ENCODE measurements around the gene COL6A3. TPM values are rescaled to one million over a fixed set of nuclear protein-coding genes. Genes with fewer than 3 reads are reported as not detected.
A peak's percentile ranks its signal among the peaks of the same experiment; 100 is the strongest.

COL6A3 gene
- polyA plus RNA-seq, 6 donors from 2014 or later = not detected

DNA sequence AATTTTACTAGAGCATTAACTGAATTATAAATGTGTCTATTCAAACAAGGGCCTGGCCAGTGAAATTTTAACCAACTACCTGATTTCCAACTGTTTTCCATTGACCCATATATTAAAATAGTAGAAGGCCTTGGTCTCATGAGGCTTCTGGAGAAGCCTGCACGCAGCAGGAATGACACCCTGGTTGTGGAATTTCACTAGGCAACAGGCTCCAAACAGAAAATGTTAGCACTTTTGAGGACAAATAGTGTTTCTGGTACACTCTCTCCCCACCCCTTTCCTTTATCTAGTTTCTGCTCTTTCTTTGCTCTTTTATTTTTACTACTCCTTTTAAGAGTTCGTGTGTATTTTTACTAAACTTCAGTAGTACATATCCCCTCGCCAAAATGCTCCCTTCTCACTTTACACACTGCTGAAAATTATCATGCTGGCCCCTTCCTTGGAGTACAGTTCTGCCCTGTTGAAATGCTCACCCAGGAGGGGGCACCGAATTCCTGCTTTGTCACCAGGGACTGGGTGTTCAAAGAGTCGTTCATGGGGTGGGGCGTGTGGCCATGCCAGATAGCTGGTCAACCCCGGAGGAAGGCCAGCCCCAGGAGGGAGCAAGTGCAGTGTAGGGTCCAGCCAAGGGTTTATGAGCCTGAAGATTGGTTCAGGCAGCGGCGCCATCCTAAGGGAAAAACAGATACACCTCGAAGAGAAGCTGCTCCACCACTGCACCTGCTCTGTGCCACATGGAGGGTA is 22.1 kb upstream of the COL6A3 start:
- peaks cover 5 to 34% (median 25%) of the 10 kb centered on the region in 3 donors for H3K27me3 Mint-ChIP-seq
- no peaks in the 10 kb centered on the region for H3K36me3 Mint-ChIP-seq
- peak overlapping the region in 2 of 8 donors; percentile 42 to 59 for H3K4me3 Mint-ChIP-seq
- peaks cover 0 to 4% (median 0%) of the 10 kb centered on the region in 7 donors for H3K9me3 Mint-ChIP-seq
- DNase-seq = no peak
- H3K27ac Mint-ChIP-seq = peak overlapping the region in 1 of 6 donors; percentile 49
- H3K4me1 Mint-ChIP-seq = peaks cover 13 to 17% (median 14%) of the 10 kb centered on the region in 3 donors
- ATAC-seq (ENCODE audit: low read depth in 2 of 2) = no peak

DNA sequence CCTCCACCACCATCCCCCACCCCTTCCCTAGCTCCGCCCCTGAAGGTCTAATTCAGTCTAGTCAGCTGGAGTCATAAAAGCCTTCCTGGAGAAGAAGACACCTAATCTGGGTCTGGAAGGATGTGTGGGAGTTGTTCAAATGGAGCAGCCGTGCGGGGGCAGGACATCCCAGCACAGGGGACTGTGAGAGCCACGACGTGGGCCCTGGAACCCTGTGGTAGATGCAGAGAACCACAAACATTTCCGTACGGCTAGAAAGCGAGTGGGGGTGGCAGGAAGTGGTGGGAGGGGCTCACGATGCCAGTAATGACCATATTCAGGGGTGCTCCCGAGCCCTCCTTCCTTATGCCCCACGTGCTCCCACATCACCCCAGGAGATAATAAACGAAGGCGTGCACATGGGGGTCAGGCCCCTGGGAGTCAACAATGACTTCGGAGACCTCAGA is 20.9 kb upstream of the COL6A3 start:
- Mint-ChIP-seq H3K27ac (peak overlapping the region in 1 of 6 donors; percentile 32), H3K27me3 (peaks cover 5 to 34% (median 25%) of the 10 kb centered on the region in 3 donors), H3K9me3 (peaks cover 0 to 4% (median 0%) of the 10 kb centered on the region in 7 donors), H3K4me3 (peak overlapping the region in 6 of 8 donors; percentile 9 to 67 (median 48)), H3K36me3 (no peaks in the 10 kb centered on the region), H3K4me1 (peaks cover 13 to 17% (median 14%) of the 10 kb centered on the region in 3 donors)
- DNase-seq (no peak), ATAC-seq (ENCODE audit: low read depth in 2 of 2) (no peak)

DNA sequence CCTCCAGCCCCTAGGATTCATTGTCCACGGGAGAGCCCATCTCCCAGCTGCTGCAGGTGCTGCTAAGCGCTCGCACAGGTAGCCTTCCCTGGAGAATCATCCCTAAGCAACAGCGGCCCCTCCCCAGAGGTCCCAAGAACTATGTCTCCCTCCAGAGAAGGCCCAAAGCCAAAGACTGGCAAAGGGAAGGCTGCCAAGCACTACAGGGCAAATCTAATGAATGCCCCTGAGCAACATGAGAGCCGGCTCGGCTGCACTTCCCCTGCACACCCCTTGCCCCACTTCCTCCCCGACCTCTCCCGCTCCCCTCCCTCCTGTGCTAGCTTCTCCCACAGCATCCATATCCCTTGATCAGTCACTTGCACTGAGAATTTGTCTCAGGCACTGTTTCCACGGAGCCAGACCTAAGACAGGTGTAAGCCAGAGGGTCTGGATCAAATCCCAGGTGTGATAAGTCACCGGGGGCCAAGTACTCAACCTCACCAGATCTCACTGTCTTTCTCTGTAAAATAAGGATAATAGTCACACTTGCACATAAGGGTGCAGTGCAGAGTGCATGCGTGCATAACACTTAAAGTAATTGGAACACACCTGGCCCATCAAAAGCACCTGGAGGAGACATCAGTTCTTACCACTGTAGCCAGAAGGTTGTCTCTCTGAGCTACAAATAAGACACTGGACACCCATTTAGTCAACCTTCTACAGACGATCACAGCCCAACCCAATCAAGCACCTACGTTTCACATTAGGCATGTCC is 20.1 kb upstream of the COL6A3 start:
- DNase-seq = no peak
- Mint-ChIP-seq H3K36me3 (no peaks in the 10 kb centered on the region), H3K9me3 (peaks cover 0 to 2% (median 0%) of the 10 kb centered on the region in 7 donors), H3K27ac (no peak overlapping the region), H3K27me3 (peaks cover 5 to 34% (median 25%) of the 10 kb centered on the region in 3 donors), H3K4me3 (peak overlapping the region in 3 of 8 donors; percentile 36 to 58 (median 44)), H3K4me1 (peaks cover 13 to 17% (median 14%) of the 10 kb centered on the region in 3 donors)
- no peak for ATAC-seq (ENCODE audit: low read depth in 2 of 2)

DNA sequence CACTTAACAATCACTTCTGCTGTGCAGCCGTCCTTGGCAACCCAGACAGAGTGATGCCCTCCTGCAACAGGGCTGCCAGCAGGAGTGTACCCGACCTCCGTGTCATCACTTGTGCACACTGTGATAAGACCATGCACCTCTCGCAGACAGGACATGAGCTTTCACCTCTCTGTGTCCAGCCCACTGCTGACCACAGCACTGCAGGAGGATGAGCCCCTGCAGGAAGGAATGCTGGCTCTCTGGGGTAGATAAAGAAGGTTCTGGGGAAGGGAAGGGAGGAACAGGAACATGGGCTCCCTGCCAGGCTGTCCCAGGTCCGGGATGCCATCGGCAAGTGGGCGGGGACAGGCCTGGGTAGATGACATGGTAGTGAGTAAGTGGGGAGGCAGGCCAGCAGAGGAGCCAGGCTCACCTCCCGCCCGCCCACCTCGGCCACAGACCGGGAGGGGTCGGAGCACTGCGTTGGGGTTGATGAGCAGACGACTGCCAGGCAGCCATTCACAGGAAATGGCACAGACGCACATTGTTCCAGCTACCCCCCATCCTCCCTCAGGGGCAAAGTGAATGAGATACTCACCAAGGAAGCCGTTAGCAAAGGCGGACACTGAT is 18.6 kb upstream of the COL6A3 start:
- ATAC-seq (ENCODE audit: low read depth in 2 of 2) = no peak
- H3K27ac Mint-ChIP-seq = peak overlapping the region in 1 of 6 donors; percentile 15
- H3K9me3 Mint-ChIP-seq = peaks cover 0 to 3% (median 0%) of the 10 kb centered on the region in 7 donors
- H3K4me1 Mint-ChIP-seq = peaks cover 13 to 17% (median 14%) of the 10 kb centered on the region in 3 donors
- no peak for DNase-seq
- H3K4me3 Mint-ChIP-seq = peak overlapping the region in 1 of 8 donors; percentile 44
- no peaks in the 10 kb centered on the region for H3K36me3 Mint-ChIP-seq
- H3K27me3 Mint-ChIP-seq = peaks cover 10 to 41% (median 32%) of the 10 kb centered on the region in 3 donors

DNA sequence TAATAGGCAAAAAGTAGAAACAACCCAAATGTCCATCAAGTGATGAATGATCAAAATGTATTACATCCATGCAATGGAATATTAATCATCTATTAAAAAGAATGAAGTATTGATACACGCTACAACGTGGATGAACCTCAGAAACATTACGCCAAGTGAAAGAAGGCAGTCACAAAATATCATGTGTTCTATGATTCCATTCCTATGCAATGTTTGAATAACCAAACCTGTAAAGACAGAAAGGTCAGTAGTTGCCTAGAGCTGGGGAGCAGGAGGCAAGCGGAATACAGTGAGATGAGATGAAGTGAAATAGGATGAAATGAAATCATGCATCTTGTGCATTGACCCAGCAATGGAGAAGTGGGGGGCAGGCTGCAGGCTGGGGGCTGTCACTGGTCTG is 17.9 kb upstream of the COL6A3 start:
- ATAC-seq (ENCODE audit: low read depth in 2 of 2) (no peak), DNase-seq (no peak)
- Mint-ChIP-seq H3K9me3 (peaks cover 0 to 3% (median 0%) of the 10 kb centered on the region in 7 donors), H3K4me3 (no peak overlapping the region), H3K36me3 (no peaks in the 10 kb centered on the region), H3K27ac (peak overlapping the region in 1 of 6 donors; percentile 15), H3K4me1 (peaks cover 13 to 17% (median 14%) of the 10 kb centered on the region in 3 donors), H3K27me3 (peaks cover 12 to 48% (median 40%) of the 10 kb centered on the region in 3 donors)

DNA sequence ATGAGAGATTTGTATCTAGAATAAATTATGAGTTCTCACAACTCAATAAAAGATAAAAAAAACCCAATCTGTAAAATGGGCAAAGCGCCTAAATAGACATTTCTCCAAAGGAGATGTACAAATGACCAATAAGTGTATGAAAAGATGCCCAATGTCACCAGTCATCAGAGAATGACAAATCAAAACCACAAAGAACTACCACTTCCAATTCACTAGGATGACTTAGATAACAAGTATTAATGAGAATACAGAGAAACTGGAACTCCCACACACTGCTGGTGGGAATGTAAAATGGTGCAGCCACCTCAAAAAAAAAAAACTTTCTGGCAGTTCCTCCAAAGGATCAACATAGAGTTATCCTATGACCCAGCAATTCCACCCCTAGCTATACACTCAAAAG is 17.4 kb upstream of the COL6A3 start:
- Mint-ChIP-seq H3K4me1 (peaks cover 13 to 17% (median 14%) of the 10 kb centered on the region in 3 donors), H3K27me3 (peaks cover 12 to 48% (median 41%) of the 10 kb centered on the region in 3 donors), H3K9me3 (peaks cover 0 to 3% (median 0%) of the 10 kb centered on the region in 7 donors), H3K4me3 (no peak overlapping the region), H3K27ac (no peak overlapping the region), H3K36me3 (no peaks in the 10 kb centered on the region)
- ATAC-seq (ENCODE audit: low read depth in 2 of 2) = no peak
- no peak for DNase-seq

DNA sequence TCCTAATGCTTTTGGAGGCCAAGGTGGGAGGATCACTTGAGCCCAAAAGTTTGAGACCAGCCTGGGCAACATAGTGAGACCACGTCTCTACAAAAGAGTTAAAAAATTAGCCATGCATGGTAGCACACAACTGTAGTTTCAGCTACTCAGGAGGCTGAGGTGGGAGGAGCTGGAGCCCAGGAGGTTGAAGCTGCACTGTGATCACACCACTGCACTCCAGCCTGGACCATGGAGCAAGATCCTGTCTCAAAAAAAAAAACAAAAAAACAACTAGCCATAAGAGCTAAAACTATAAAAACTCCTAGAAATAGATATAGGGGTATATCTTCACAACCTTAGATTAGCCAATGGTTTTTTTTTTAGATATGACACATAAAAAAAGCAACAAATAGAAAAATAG is 16.9 kb upstream of the COL6A3 start:
- peaks cover 13 to 17% (median 14%) of the 10 kb centered on the region in 3 donors for H3K4me1 Mint-ChIP-seq
- no peak for DNase-seq
- H3K4me3 Mint-ChIP-seq = no peak overlapping the region
- no peaks in the 10 kb centered on the region for H3K36me3 Mint-ChIP-seq
- ATAC-seq (ENCODE audit: low read depth in 2 of 2) = no peak
- H3K27ac Mint-ChIP-seq = no peak overlapping the region
- H3K9me3 Mint-ChIP-seq = peaks cover 0 to 3% (median 0%) of the 10 kb centered on the region in 7 donors
- peaks cover 12 to 48% (median 41%) of the 10 kb centered on the region in 3 donors for H3K27me3 Mint-ChIP-seq

DNA sequence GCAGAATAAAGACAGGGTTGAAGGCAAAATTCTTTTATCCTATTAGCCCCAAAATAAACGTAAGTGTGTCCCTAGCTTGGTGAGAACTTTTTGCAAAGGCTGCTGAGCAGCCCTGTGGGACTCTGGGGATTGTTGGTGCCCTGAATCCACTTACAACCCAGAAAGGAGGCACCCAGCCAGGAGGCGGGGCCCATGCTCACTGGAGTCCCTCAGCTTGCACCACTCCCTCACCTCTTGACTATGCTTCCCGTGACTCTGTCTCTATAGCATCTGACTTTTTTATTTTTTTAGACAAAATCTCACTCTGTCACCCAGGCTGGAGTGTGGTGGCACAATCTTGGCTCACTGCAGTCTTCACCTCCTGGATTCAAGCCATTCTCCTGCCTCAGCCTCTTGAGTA is 15.8 kb upstream of the COL6A3 start:
- no peak overlapping the region for H3K27ac Mint-ChIP-seq
- ATAC-seq (ENCODE audit: low read depth in 2 of 2) (no peak), DNase-seq (no peak)
- H3K4me1 Mint-ChIP-seq = peaks cover 7 to 10% (median 8%) of the 10 kb centered on the region in 3 donors
- peaks cover 12 to 44% (median 43%) of the 10 kb centered on the region in 3 donors for H3K27me3 Mint-ChIP-seq
- H3K36me3 Mint-ChIP-seq = no peaks in the 10 kb centered on the region
- H3K4me3 Mint-ChIP-seq = no peak overlapping the region
- H3K9me3 Mint-ChIP-seq = peaks cover 0 to 3% (median 0%) of the 10 kb centered on the region in 7 donors

DNA sequence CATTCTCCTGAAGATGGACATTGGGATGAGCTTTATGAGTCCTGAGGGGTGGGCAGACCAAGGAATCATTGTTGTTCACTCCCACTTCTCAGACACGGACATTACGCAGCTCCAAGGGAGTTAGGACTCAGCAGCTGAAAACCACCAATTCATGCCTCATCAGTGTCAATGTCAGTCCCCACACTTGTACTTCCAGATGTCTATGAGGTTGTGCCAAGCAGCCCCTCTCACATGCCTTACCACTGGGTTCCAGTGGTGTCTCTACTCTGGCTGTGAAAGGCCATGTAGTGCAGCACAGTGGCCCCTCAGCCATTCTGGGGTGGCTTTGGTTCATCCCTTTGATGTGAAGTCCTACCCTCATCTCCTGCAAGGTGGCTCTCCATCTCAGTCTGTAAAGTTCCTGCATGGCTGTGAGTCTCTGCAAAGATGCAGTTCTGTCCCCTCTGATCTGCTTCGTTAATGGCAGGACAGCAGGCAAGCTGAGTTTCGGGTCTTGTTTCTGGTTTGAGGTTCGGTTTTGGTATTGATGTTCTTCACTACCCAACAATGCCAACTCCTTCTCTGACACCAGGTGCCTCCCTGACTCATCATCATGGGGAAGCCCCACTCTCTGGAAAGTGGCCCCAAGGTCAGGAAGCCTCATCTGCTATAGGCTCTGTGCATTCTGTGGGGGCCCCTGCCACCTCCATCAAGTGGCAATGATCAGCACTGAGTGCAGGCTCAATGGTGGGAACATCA is 14.0 kb upstream of the COL6A3 start:
- H3K4me1 Mint-ChIP-seq = no peaks in the 10 kb centered on the region
- no peak for ATAC-seq (ENCODE audit: low read depth in 2 of 2)
- H3K27me3 Mint-ChIP-seq = peaks cover 18 to 47% (median 41%) of the 10 kb centered on the region in 3 donors
- peaks cover 0 to 3% (median 0%) of the 10 kb centered on the region in 7 donors for H3K9me3 Mint-ChIP-seq
- H3K36me3 Mint-ChIP-seq = no peaks in the 10 kb centered on the region
- H3K4me3 Mint-ChIP-seq = no peak overlapping the region
- no peak overlapping the region for H3K27ac Mint-ChIP-seq
- DNase-seq = no peak

DNA sequence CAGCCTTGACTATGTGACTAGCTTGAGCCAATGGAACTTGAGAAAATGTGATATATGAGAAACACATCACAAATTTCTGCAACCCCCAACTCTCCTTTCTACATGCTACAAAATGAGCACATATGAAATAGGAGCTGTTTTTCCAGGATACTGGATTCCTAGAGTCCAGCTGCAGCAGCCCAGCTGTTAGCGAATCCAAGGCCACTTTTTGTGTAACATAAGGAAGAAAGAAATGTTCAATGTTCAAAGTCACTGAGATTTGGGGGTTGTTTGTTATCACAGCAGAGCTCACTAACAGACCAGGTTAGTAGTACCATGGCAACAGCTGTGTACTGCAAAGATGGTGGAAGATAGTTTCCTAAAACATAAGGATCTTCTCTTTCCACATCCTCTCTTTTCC is 12.6 kb upstream of the COL6A3 start:
- DNase-seq (no peak), ATAC-seq (ENCODE audit: low read depth in 2 of 2) (no peak)
- peaks cover 0 to 6% (median 0%) of the 10 kb centered on the region in 7 donors for H3K9me3 Mint-ChIP-seq
- H3K27ac Mint-ChIP-seq = no peak overlapping the region
- no peaks in the 10 kb centered on the region for H3K36me3 Mint-ChIP-seq
- H3K4me1 Mint-ChIP-seq = peaks cover 0 to under 1% (median 0%) of the 10 kb centered on the region in 3 donors
- H3K4me3 Mint-ChIP-seq = no peak overlapping the region
- H3K27me3 Mint-ChIP-seq = peaks cover 18 to 47% (median 43%) of the 10 kb centered on the region in 3 donors

DNA sequence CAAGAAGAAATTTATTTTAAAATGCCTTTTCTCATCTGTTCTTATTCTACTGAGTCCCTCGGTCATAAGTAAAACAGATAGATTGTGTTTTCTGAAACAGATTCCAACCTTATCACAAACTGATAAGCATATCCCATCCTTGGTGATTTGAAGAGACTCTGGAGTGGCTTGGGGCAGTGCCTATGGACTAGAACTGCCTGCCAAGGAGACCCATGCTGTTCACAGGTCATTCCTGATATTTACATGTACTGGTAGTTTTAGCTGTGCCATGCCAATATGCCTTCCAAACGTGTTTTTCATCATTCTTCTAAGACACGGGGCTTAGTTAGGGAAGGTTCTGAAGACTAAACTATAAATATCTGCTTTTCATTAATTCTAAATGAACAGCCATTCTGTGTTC is 11.4 kb upstream of the COL6A3 start:
- Mint-ChIP-seq H3K9me3 (peaks cover 0 to 6% (median 0%) of the 10 kb centered on the region in 7 donors), H3K27me3 (peaks cover 26 to 55% (median 52%) of the 10 kb centered on the region in 3 donors), H3K4me3 (no peak overlapping the region), H3K27ac (peak overlapping the region in 2 of 6 donors; percentile 52 to 74), H3K4me1 (peaks cover 0 to 4% (median 3%) of the 10 kb centered on the region in 3 donors), H3K36me3 (no peaks in the 10 kb centered on the region)
- no peak for DNase-seq
- no peak for ATAC-seq (ENCODE audit: low read depth in 2 of 2)

DNA sequence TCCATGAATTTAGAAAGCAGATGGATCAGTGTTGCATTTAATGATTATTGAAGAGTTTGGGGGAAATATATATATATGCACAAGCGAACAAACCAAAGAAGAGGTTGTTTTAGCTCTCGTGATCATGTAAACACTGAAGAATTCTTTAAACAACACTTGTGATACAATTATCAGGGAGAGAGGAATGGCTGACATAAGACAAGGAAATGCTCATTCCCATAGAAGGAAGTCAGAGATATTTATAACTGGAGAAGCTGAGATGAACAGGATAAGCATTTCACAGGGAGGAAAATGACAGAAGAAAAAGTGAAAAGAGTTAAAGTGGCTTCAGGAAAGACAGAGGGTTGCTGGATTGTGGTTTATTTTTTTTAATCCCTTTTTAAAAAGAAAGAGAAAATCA is 10.6 kb upstream of the COL6A3 start:
- H3K27ac Mint-ChIP-seq = no peak overlapping the region
- H3K9me3 Mint-ChIP-seq = peaks cover 0 to 6% (median 0%) of the 10 kb centered on the region in 7 donors
- no peak for ATAC-seq (ENCODE audit: low read depth in 2 of 2)
- peaks cover 0 to 4% (median 3%) of the 10 kb centered on the region in 3 donors for H3K4me1 Mint-ChIP-seq
- peaks cover 33 to 63% (median 60%) of the 10 kb centered on the region in 3 donors for H3K27me3 Mint-ChIP-seq
- no peak for DNase-seq
- no peaks in the 10 kb centered on the region for H3K36me3 Mint-ChIP-seq
- no peak overlapping the region for H3K4me3 Mint-ChIP-seq

Measured in naive B cell (primary cell).